GM06990 (cell line): Measurements from ENCODE around the gene MLN.

Experiments
- DNase-seq: peaks from one replicate; pipeline ENCODE4 v3.0.0-alpha.2; 2011; ENCODE audit not compliant: insufficient read length; ENCODE audit errors: extremely low read depth
- H3K27me3 ChIP-seq: replicated peaks from 2 replicates; pipeline ENCODE4 v1.6.0; 2011; ENCODE audit warnings: low read length; ENCODE audit not compliant: control insufficient read depth, insufficient read depth
- H3K36me3 ChIP-seq: 2 replicates; pipeline ENCODE4 v1.5.1; 2011; ENCODE audit warnings: low read length; ENCODE audit not compliant: control insufficient read depth, insufficient read depth
- H3K4me3 ChIP-seq: replicated peaks from 2 replicates; pipeline ENCODE4 v1.5.1; 2011; ENCODE audit warnings: low read depth, mild to moderate bottlenecking, control low read depth, low read length
- TF ChIP-seq, protein P1 (sequence below): IDR thresholded peaks from 2 replicates; pipeline ENCODE4 v1.5.1; 2011; ENCODE audit warnings: low read length, control low read depth, mild to moderate bottlenecking, inconsistent platforms; ENCODE audit not compliant: insufficient read depth, poor library complexity, severe bottlenecking

MLN gene

DNA sequence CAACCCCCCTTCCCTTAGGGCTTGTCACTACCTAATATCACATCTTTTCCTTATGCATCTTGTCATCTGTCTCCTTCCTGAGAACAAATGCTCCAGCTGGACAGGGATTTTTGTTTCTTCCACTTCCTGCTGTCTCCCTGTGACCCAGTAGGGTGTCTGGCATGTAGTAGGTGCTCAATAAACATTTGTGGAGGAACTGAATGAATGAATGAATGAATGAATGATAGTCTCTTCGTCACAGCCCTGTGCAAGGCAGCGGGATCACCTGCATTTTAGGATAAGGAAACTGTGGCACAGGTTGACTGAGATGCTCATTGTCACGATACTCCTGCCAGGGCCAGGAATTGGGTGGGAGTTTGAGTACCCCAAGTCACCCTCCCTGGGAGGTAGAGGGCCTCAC lies 29.0 kb downstream of the MLN start:
- peaks cover 42% of the 10 kb centered on the region for H3K36me3 ChIP-seq
- TF ChIP-seq, protein P1, sequence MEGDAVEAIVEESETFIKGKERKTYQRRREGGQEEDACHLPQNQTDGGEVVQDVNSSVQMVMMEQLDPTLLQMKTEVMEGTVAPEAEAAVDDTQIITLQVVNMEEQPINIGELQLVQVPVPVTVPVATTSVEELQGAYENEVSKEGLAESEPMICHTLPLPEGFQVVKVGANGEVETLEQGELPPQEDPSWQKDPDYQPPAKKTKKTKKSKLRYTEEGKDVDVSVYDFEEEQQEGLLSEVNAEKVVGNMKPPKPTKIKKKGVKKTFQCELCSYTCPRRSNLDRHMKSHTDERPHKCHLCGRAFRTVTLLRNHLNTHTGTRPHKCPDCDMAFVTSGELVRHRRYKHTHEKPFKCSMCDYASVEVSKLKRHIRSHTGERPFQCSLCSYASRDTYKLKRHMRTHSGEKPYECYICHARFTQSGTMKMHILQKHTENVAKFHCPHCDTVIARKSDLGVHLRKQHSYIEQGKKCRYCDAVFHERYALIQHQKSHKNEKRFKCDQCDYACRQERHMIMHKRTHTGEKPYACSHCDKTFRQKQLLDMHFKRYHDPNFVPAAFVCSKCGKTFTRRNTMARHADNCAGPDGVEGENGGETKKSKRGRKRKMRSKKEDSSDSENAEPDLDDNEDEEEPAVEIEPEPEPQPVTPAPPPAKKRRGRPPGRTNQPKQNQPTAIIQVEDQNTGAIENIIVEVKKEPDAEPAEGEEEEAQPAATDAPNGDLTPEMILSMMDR = no peak
- no peak overlapping the region for H3K4me3 ChIP-seq
- no peaks in the 10 kb centered on the region for H3K27me3 ChIP-seq
- DNase-seq = no peak

DNA sequence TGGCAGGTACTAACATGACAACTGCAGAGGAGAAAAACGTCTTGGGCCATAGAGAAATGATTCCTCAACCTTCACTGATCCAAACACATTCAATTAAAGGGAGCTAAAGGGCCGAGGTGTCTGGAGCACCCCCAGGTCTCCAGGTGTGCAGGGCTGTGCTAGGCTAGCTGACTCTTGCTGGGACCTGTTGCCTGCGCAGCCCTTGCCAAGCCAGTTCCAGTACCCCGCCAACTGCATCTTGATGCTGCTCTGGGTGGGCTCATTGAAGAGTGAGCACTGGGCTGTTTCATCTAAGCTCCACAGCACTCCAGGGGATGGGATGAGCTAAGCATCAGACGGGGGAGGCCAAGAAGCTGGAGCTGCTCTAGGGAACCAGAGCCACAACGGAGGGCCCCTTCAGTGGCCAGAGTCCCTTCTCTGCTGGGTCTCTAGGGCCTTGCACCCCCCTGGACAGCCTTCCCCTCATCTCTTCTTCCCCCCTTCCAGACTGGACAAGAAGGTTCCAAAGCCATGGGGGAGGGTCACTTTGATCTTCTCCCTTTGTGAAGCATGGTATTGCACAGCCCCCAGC lies 30.8 kb downstream of the MLN start:
- no peaks in the 10 kb centered on the region for H3K27me3 ChIP-seq
- peaks cover 32% of the 10 kb centered on the region for H3K36me3 ChIP-seq
- no peak for DNase-seq
- H3K4me3 ChIP-seq = no peak overlapping the region
- TF ChIP-seq, protein P1 = no peak

DNA sequence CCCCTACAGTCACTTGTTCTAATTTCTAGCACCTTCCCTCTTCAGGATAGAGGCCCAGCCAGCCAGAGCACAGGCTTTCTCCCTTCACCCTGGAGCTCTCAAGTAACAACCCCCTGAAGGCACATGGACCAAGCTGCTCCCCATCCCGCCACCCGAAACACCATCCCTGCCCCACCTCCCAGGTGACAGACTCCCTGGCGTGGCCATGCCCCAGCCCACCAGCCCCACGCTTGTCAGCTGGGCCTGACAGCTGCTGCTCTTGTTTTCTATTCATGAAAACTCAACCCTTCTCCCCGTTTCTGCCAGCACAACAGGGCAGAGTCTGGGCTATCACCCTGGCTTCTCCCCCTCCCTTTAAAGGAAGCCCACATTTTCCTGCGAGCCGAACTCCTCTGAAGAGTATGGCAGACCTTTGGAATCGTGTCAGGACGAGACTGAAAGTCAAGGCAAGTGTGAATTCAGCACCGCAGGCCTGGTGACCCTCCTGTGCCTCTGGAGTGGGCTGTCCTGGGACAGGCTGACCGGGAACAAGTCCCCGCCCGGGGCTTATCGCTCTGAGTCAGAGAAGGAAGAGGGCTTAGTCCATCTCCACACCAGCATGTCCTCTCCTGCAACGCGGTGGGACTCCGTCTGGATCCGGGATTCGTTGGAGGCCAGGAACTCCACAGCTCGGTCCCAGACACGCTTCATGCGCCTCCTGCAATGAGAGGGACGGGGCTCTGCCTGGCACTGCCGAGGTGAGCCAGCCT lies 31.5 kb downstream of the MLN start:
- no peak for DNase-seq
- TF ChIP-seq, protein P1 = no peak
- Histone ChIP-seq H3K36me3 (peaks cover 27% of the 10 kb centered on the region), H3K27me3 (no peaks in the 10 kb centered on the region), H3K4me3 (no peak overlapping the region)

DNA sequence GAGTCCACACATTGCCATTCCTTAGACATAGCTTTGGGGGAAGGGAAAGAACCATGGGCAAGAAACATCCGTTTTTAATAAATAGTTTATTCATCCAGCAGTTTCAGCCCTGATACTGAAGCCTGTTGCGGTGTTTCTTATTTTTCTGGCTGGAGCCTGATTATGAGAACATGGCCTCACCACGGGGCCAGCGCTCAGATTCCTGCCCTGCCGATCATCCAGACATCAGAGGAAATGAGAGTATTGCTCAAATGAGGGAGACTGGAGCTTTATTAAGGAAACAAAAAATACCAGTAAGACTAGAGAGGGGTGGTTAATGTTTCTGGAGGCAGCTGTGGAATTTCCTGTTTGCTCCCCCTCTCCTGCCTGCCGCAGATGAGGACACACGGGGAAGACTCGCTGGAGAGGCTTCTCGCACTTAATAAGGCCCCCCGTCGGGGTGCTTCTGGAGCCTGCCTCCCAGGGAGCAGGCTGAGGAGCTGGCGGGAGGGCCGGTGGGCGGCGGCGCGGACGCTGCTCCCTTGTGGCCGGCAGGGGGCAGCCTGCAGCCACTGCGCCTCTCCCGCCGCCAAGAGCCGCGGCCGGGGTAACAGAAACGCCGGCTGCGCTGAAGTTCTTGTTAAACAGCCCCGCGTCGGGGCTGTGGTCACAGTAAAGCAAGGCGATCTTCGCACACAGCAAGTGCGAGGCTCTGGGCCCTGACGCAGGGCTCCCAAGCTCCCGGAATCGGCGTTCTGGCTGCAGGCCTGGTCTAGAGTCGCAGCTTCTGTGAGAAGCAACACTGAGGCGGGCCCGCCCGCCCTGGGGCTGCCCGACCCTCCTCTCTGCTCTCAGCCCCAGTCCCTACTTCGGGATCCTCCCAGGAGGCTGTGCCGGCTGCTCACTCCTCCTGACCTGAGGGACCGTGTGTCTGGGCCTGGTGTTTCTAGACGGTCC lies 32.4 kb downstream of the MLN start:
- H3K4me3 ChIP-seq = no peak overlapping the region

DNA sequence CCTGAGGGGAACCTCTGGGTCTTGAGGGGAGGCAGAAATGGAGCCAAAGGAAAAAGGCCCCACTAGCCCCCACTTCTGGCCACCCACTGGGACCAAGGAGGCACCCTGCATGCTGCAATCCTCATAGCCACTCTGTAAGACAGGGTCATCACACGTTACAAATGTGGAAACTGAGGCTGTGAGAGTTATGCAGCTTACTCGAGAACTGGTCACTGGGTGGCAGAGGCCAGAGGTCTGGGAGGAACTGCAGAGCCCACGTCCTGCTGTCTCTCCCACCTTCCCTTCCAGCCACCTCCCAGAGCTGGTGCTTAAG lies 33.0 kb downstream of the MLN start:
- H3K4me3 ChIP-seq = no peak overlapping the region
- DNase-seq = no peak
- peaks cover 19% of the 10 kb centered on the region for H3K36me3 ChIP-seq
- TF ChIP-seq, protein P1 = no peak
- no peaks in the 10 kb centered on the region; the same call in 1 of the 2 replicates for H3K27me3 ChIP-seq

More for the DNA sequence above, 32.4 kb downstream of the MLN start:
- TF ChIP-seq, protein P1 = peak; percentile 65
- Histone ChIP-seq H3K27me3 (no peaks in the 10 kb centered on the region; the same call in 1 of the 2 replicates), H3K36me3 (peaks cover 20% of the 10 kb centered on the region)
- DNase-seq = peak; percentile 57
